Esophagus squamous epithelium (tissue), 4 donors: ENCODE data around the gene HGD.

Experiments
- POLR2A ChIP-seq, 4 donors: fragments of 450-650 bp; IDR thresholded peaks; one replicate each; pipeline ENCODE4 v1.6.1; 2017; ENCODE audit warnings: antibody characterized with exemption in 4 of 4, mild to moderate bottlenecking in 4 of 4, moderate library complexity in 3 of 4
- TF ChIP-seq, protein P1 (sequence below), 6 experiments: fragments of 450-650 bp in 4 of 6; fragments of 200-600 bp in 2 of 6; sonication (generic) in 2 of 6; IDR thresholded peaks; one replicate each; pipeline ENCODE4 v1.5.1; 2016 to 2019; ENCODE audit warnings: antibody characterized with exemption in 6 of 6, mild to moderate bottlenecking in 4 of 6, moderate library complexity in 4 of 6

DNA sequence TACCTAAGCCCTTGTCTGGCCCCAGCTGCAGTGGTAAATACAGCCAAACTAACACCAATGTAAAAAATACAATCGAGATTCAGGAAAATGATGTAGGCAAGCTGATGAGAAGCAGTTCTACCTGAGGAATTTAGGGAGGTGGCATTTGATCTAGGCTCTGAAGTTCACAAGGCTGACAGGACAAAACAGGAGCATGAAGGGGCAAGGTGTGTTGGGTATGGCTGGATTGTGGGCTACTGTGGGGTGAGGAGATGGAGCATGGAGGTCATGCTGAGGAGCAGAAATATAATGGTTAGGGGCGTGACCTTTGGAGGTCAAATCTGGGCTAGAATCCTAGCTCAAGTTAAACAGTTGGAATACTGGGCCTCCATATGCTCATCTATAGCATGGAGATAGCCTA, 79.4 kb downstream of the HGD start:
- no peak for TF ChIP-seq POLR2A (IDR thresholded peaks at IDR 0.05)
- TF ChIP-seq, protein P1, sequence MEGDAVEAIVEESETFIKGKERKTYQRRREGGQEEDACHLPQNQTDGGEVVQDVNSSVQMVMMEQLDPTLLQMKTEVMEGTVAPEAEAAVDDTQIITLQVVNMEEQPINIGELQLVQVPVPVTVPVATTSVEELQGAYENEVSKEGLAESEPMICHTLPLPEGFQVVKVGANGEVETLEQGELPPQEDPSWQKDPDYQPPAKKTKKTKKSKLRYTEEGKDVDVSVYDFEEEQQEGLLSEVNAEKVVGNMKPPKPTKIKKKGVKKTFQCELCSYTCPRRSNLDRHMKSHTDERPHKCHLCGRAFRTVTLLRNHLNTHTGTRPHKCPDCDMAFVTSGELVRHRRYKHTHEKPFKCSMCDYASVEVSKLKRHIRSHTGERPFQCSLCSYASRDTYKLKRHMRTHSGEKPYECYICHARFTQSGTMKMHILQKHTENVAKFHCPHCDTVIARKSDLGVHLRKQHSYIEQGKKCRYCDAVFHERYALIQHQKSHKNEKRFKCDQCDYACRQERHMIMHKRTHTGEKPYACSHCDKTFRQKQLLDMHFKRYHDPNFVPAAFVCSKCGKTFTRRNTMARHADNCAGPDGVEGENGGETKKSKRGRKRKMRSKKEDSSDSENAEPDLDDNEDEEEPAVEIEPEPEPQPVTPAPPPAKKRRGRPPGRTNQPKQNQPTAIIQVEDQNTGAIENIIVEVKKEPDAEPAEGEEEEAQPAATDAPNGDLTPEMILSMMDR (IDR thresholded peaks at IDR 0.05), result no peak
